ENCODE results near the gene NTHL1. TPM values are rescaled to one million over a fixed set of nuclear protein-coding genes. Genes with fewer than 3 reads are reported as not detected.

The NTHL1 gene
- total and polyA plus RNA-seq, 2 donors (not counting 3 experiments of a cell fraction or from before 2014, with no cell fraction given), result 39.8 to 65.8 TPM

GRCh38 chr16:1997494-1998359 is 49.9 kb downstream of the NTHL1 start:
- no peak overlapping the region for H3K4me2 ChIP-seq (ENCODE audit: insufficient read depth, low read length)
- H3K27ac ChIP-seq (ENCODE audit: insufficient read depth, low read depth, low read length), result no peak overlapping the region
- DNase-seq (ENCODE audit: low read depth, low spot score) (no peak), FAIRE-seq (no peak)
- H3K36me3 ChIP-seq (ENCODE audit: control insufficient read depth in 2 of 2, extremely low read depth in 1 of 2, insufficient read depth in 2 of 2, low read length in 2 of 2), result peaks cover 0 to 47% of the 10 kb centered on the region in 2 experiments
- no peaks in the 10 kb centered on the region for H3K9me1 ChIP-seq (replicated peaks; ENCODE audit: control insufficient read depth, extremely low read depth, insufficient read depth, low read length)
- H3K4me1 ChIP-seq (ENCODE audit: control insufficient read depth, extremely low read depth, insufficient read depth, low read length), result no peaks in the 10 kb centered on the region
- no peaks in the 10 kb centered on the region for H3K27me3 ChIP-seq (ENCODE audit: control insufficient read depth in 2 of 2, insufficient read depth in 2 of 2, low read length in 2 of 2)
- BruUV-seq (replicated peaks), result no TSS peak
- dilution Hi-C loops (cut with MboI; ENCODE audit: extremely low pct_ligation_motif_present, low sequenced_read_pairs), result no loop called here
- no peaks in the 10 kb centered on the region for H3K9me3 ChIP-seq (replicated peaks; ENCODE audit: control insufficient read depth, insufficient read depth, low read length)
- intact Hi-C loops (cut with micrococcal nuclease), result no loop called here
- CTCF ChIA-PET, result interaction anchor here (0.5 to 1.1 kb wide), 3 partner anchors 19 to 155 kb away, joined by 3 to 4 read pairs (median 3); no protein-coding TSS in a partner anchor
- no peak overlapping the region for H3K9ac ChIP-seq (replicated peaks; ENCODE audit: extremely low read depth, insufficient read depth, low read length)
- peaks cover 4% of the 10 kb centered on the region for H3K79me2 ChIP-seq (ENCODE audit: control insufficient read depth, insufficient read depth, low read length)
- no peak overlapping the region for H3K4me3 ChIP-seq (replicated peaks in 1 of 3; ENCODE audit: insufficient read depth in 1 of 3, low read depth in 1 of 3, low read length in 3 of 3)
- no peak overlapping the region for H2AFZ ChIP-seq (ENCODE audit: low read depth, low read length)
- POLR2A ChIA-PET, result no interaction called here
- no peaks in the 10 kb centered on the region for H4K20me1 ChIP-seq (replicated peaks; ENCODE audit: control insufficient read depth, extremely low read depth, insufficient read depth, low read length)
- TF ChIP-seq MYC (IDR thresholded peaks at IDR 0.05; ENCODE audit: low read depth, low read length) (no peak), EZH2 (IDR thresholded peaks at IDR 0.05; ENCODE audit: borderline replicate concordance, low read depth, low read length, severe bottlenecking) (no peak), FOS (IDR thresholded peaks at IDR 0.05; ENCODE audit: borderline replicate concordance, insufficient read depth, low read length) (no peak), POLR2A (IDR thresholded peaks at IDR 0.05; ENCODE audit: low read depth, low read length) (no peak), POLR2AphosphoS5 (IDR thresholded peaks at IDR 0.05; ENCODE audit: insufficient read depth, low read depth, low read length) (no peak), CTCF (IDR thresholded peaks at IDR 0.05; ENCODE audit: extremely low read depth in 1 of 2, insufficient read depth in 1 of 2, low read depth in 1 of 2, low read length in 2 of 2) (no peak), MAX (IDR thresholded peaks at IDR 0.05; ENCODE audit: insufficient read depth, insufficient read length) (no peak), GATA2 (IDR thresholded peaks at IDR 0.05; ENCODE audit: insufficient read depth, insufficient read length, low read depth, low read length) (no peak), JUN (IDR thresholded peaks at IDR 0.05; ENCODE audit: borderline replicate concordance, insufficient read depth, insufficient read length, low read depth) (no peak)

All from endothelial cell of umbilical vein (primary cell).